Fibroblast of lung (primary cell): ENCODE results near the gene EPO. TPM values are rescaled to one million over a fixed set of nuclear protein-coding genes. Genes with fewer than 3 reads are reported as not detected.

Source experiments
- DNase-seq, 2 donors: peaks; one replicate each; pipeline versions ENCODE4 v3.0.0 to v3.0.0-alpha.2; 2010; ENCODE audit warnings: low read depth in 2 of 2
- H2AFZ ChIP-seq: 2 replicates; pipeline ENCODE4 v1.5.1; 2012; ENCODE audit warnings: low read length, control low read depth, inconsistent platforms
- H3K27ac ChIP-seq: 2 replicates; pipeline ENCODE4 v1.5.1; 2011; ENCODE audit warnings: low read length, control low read depth; ENCODE audit not compliant: insufficient read depth
- H3K27me3 ChIP-seq: 2 replicates; pipeline ENCODE4 v1.5.1; 2011; ENCODE audit warnings: mild to moderate bottlenecking, low read length; ENCODE audit not compliant: control insufficient read depth, insufficient read depth
- H3K36me3 ChIP-seq: 2 replicates; pipeline ENCODE4 v1.5.1; 2011; ENCODE audit warnings: low read length; ENCODE audit not compliant: control insufficient read depth, insufficient read depth
- H3K4me1 ChIP-seq: 2 replicates; pipeline ENCODE4 v1.5.1; 2011; ENCODE audit warnings: low read length; ENCODE audit not compliant: control insufficient read depth, insufficient read depth; ENCODE audit errors: extremely low read depth
- H3K4me2 ChIP-seq: 2 replicates; pipeline ENCODE4 v1.5.1; 2011; ENCODE audit warnings: low read length, control low read depth; ENCODE audit not compliant: insufficient read depth; ENCODE audit errors: extremely low read depth
- H3K4me3 ChIP-seq, 4 experiments: fragments of 200-600 bp in 1 of 4; sonication (generic) in 1 of 4; replicated peaks in 1 of 4; 2 replicates each; pipeline ENCODE4 v1.5.1; 2011 to 2016; ENCODE audit warnings: low read length in 4 of 4, low read depth in 3 of 4, mild to moderate bottlenecking in 3 of 4, control low read depth in 2 of 4, inconsistent platforms in 1 of 4, mixed read lengths in 1 of 4; ENCODE audit not compliant: insufficient read depth in 1 of 4; ENCODE audit errors: control extremely low read depth in 1 of 4
- H3K79me2 ChIP-seq: 2 replicates; pipeline ENCODE4 v1.5.1; 2012; ENCODE audit warnings: mild to moderate bottlenecking, low read length, inconsistent platforms; ENCODE audit not compliant: control insufficient read depth, insufficient read depth
- H3K9ac ChIP-seq: 2 replicates; pipeline ENCODE4 v1.5.1; 2011; ENCODE audit warnings: mild to moderate bottlenecking, low read length, control low read depth; ENCODE audit not compliant: insufficient read depth
- H3K9me3 ChIP-seq: 2 replicates; pipeline ENCODE4 v1.5.1; 2012; ENCODE audit warnings: low read depth, low read length; ENCODE audit not compliant: control insufficient read depth, insufficient read depth
- H4K20me1 ChIP-seq: 2 replicates; pipeline ENCODE4 v1.5.1; 2011; ENCODE audit warnings: low read length; ENCODE audit not compliant: control insufficient read depth, insufficient read depth; ENCODE audit errors: extremely low read depth
- EZH2 ChIP-seq: IDR thresholded peaks from 2 replicates; pipeline ENCODE4 v1.5.1; 2012; ENCODE audit warnings: low read length, control low read depth, mild to moderate bottlenecking; ENCODE audit errors: missing control alignments
- polyA plus RNA-seq, 2 donors: library from polyadenylated mRNA; depleted of rRNA in 1 of 2; stranded (reverse) in 1 of 2; unstranded in 1 of 2; fragments of >200 nt; gene quantifications; 2 replicates each; pipeline ENCODE4 v1.2.1, GENCODE V29; 2011 to 2012; ENCODE audit warnings: missing spikeins in 1 of 2
- total RNA-seq: library from RNA; depleted of rRNA; stranded (reverse); fragments of >200 nt; gene quantifications from 2 replicates; pipeline ENCODE4 v1.2.1, GENCODE V29; 2014
- TF ChIP-seq, protein P1 (sequence below), 2 donors: IDR thresholded peaks in 1 of 2; conservative IDR thresholded peaks in 1 of 2; 1 replicate in 1 of 2; 2 replicates in 1 of 2; pipeline ENCODE4 v1.5.1; 2011 to 2012; ENCODE audit warnings: low read length in 2 of 2, control low read depth in 1 of 2, inconsistent platforms in 1 of 2, low read depth in 1 of 2, mild to moderate bottlenecking in 1 of 2

EPO gene
- total and polyA plus RNA-seq, 2 donors (not counting 1 experiment from before 2014, with no cell fraction given), result not detected

DNA sequence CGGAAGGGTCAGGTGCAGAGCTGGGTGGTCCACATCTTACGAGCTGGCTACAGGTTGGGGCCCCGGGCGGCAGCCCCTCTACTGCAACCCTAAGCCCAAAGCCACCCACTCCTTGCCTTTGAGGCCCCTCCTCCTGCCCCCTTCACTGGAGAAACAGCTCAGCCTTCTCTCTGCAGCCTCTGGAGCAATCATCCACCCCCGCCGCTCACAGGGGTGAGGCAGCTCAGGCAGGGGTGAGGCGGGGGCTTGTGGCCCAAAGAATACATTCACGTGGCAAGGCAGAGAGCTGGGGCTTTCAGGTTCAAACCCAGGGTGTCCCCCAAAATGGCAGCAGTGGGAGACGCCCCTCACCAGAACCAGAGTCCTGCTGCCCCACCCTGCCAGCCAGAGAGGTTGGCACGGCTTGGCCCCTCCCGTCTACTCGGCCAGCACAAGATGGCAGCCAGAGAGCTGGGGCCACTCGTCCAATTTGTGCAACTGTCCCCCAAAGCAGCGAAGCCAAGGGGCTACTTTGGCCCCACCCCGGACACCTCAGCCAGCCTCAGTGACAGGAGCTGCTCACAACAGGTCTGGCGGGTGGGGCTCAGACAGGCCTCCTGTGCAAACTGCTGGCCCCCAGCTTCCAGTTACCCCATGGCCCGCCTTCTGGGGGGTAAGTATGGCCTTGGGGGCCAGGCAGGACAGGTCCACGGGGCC, 39.5 kb upstream of the EPO start:
- H3K4me1 ChIP-seq, result peaks cover 8% of the 10 kb centered on the region
- no peak overlapping the region for H3K4me2 ChIP-seq
- no peak overlapping the region for H2AFZ ChIP-seq
- H3K79me2 ChIP-seq, result peaks cover 21% of the 10 kb centered on the region
- H3K9ac ChIP-seq, result no peak overlapping the region
- TF ChIP-seq, protein P1, sequence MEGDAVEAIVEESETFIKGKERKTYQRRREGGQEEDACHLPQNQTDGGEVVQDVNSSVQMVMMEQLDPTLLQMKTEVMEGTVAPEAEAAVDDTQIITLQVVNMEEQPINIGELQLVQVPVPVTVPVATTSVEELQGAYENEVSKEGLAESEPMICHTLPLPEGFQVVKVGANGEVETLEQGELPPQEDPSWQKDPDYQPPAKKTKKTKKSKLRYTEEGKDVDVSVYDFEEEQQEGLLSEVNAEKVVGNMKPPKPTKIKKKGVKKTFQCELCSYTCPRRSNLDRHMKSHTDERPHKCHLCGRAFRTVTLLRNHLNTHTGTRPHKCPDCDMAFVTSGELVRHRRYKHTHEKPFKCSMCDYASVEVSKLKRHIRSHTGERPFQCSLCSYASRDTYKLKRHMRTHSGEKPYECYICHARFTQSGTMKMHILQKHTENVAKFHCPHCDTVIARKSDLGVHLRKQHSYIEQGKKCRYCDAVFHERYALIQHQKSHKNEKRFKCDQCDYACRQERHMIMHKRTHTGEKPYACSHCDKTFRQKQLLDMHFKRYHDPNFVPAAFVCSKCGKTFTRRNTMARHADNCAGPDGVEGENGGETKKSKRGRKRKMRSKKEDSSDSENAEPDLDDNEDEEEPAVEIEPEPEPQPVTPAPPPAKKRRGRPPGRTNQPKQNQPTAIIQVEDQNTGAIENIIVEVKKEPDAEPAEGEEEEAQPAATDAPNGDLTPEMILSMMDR (conservative IDR thresholded peaks at IDR 0.05 in 1 of 2, IDR thresholded peaks at IDR 0.05 in 1 of 2; ENCODE audit: low read depth in 1 of 2, low read length in 2 of 2), result no peak
- TF ChIP-seq EZH2, result no peak
- peaks cover 49% of the 10 kb centered on the region for H3K36me3 ChIP-seq
- H3K4me3 ChIP-seq, result no peak overlapping the region
- no peak for DNase-seq
- H4K20me1 ChIP-seq, result no peaks in the 10 kb centered on the region
- no peak overlapping the region for H3K27ac ChIP-seq
- no peaks in the 10 kb centered on the region for H3K9me3 ChIP-seq
- no peaks in the 10 kb centered on the region for H3K27me3 ChIP-seq

DNA sequence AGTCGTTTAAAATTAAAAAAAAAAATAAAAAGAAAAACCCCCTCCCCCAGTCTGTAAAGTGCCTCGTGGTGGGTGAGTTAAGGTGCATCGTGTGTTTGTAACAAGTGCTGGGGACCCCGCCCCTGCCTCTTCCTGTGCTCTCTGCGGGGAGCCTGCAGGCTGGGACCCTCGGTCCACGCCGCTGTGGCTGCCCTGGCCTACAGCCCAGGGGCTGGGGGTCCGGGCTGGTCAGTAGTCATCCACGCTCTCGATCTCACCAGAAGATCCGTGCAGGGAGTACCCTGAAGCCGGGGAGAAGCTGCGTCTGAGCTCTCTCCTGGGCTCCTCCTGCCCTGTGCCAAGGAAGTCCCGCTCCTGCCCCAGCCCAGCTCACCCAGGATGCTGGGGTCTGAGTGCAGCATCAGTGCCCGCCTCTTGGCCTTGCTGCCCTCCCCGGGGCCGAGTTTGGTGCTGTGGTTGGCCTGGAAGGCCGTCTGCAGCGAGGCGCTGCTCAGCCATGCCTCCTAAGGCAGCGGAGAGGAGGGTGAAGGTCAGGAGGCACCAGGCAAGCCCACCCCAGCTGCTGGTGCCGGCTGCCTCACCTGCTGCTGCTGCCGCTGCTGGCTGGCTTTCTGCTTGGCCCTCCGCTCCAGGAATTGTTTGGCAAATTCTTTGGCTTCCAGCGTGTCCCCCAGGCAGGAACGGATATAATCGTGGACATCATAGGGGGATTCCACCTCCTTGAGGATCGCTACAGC, 38.6 kb upstream of the EPO start:
- H2AFZ ChIP-seq, result no peak overlapping the region
- peaks cover 8% of the 10 kb centered on the region for H3K4me1 ChIP-seq
- H4K20me1 ChIP-seq, result no peaks in the 10 kb centered on the region
- no peak for DNase-seq
- peaks cover 51% of the 10 kb centered on the region for H3K36me3 ChIP-seq
- no peaks in the 10 kb centered on the region for H3K27me3 ChIP-seq
- H3K79me2 ChIP-seq, result peaks cover 14% of the 10 kb centered on the region
- H3K9me3 ChIP-seq, result no peaks in the 10 kb centered on the region
- H3K27ac ChIP-seq, result no peak overlapping the region
- H3K4me3 ChIP-seq, result no peak overlapping the region
- no peak overlapping the region for H3K4me2 ChIP-seq
- no peak overlapping the region for H3K9ac ChIP-seq
- no peak for TF ChIP-seq EZH2
- TF ChIP-seq, protein P1 (conservative IDR thresholded peaks at IDR 0.05 in 1 of 2, IDR thresholded peaks at IDR 0.05 in 1 of 2; ENCODE audit: low read depth in 1 of 2, low read length in 2 of 2), result no peak

DNA sequence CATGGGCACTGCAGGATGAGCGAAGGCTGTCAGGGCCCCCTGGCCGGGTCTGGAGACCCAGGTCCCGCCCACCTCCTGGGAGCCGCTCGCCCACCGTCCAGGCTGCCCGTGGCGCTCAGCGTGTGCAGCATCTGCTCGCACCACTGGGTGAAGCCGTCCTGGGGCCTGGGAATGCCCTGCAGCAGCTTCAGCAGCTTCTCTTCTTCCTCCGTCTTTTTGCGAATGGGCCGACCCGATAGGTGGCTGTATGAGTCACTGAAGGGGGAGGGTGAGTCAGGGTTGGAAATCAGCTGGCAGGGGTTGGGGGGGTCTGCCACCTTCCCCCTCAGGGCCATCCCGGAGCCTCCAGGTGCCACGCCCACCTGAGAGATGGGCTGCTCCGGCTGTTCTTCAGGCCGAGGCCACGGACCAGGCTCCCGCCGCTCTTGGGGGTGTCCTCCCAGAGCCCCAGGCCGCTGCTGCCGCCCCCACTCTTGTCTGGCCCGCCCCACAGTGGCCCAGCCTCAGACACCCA, 38.0 kb upstream of the EPO start:
- no peak overlapping the region for H3K9ac ChIP-seq
- H3K36me3 ChIP-seq, result peaks cover 52% of the 10 kb centered on the region
- H3K9me3 ChIP-seq, result no peaks in the 10 kb centered on the region
- no peaks in the 10 kb centered on the region for H4K20me1 ChIP-seq
- no peak overlapping the region for H2AFZ ChIP-seq
- H3K27ac ChIP-seq, result no peak overlapping the region
- peaks cover 8% of the 10 kb centered on the region for H3K4me1 ChIP-seq
- no peak overlapping the region for H3K4me2 ChIP-seq
- no peak overlapping the region for H3K4me3 ChIP-seq
- H3K27me3 ChIP-seq, result no peaks in the 10 kb centered on the region
- TF ChIP-seq EZH2, result no peak
- TF ChIP-seq, protein P1 (conservative IDR thresholded peaks at IDR 0.05 in 1 of 2, IDR thresholded peaks at IDR 0.05 in 1 of 2; ENCODE audit: low read depth in 1 of 2, low read length in 2 of 2), result no peak
- peak in 1 of 2 donors; percentile 56 for DNase-seq
- H3K79me2 ChIP-seq, result peaks cover 8% of the 10 kb centered on the region
